HCT116 (cell line): ENCODE data around the gene DYNLT3.

Experiments
- ATF3 ChIP-seq: IDR thresholded peaks from 2 replicates; pipeline ENCODE4 v1.6.1; 2012
- CTCF ChIP-seq, 3 experiments: fragments of 200-600 bp in 1 of 3; sonication (generic) in 1 of 3; IDR thresholded peaks in 2 of 3; conservative IDR thresholded peaks in 1 of 3; 2 replicates each; pipeline ENCODE4 v1.5.1; 2012 to 2017; ENCODE audit warnings: low read depth in 2 of 3, low read length in 2 of 3, antibody characterized with exemption in 1 of 3, borderline replicate concordance in 1 of 3, control low read depth in 1 of 3, mild to moderate bottlenecking in 1 of 3, mixed read lengths in 1 of 3, mixed run types in 1 of 3, moderate library complexity in 1 of 3; ENCODE audit not compliant: insufficient read depth in 1 of 3
- REST ChIP-seq: IDR thresholded peaks from 2 replicates; pipeline ENCODE4 v1.6.1; 2012; ENCODE audit warnings: low read depth

- no peak for TF ChIP-seq REST
- no peak for TF ChIP-seq CTCF (IDR thresholded peaks at IDR 0.05 in 2 of 3, conservative IDR thresholded peaks at IDR 0.05 in 1 of 3; ENCODE audit: borderline replicate concordance in 1 of 3, insufficient read depth in 1 of 3, low read depth in 2 of 3, low read length in 2 of 3)
- TF ChIP-seq ATF3 = no peak
Measured at GRCh38 chrX:37846558-37846933, 825 bp downstream of the DYNLT3 start.
